GM18520 (cell line): ENCODE results near the gene CIAPIN1.

Experiments
- ATAC-seq: cut with Tn5 transposase; IDR thresholded peaks from one replicate; pipeline ENCODE4 v1.9.1; 2021; ENCODE audit not compliant: unreplicated experiment

Gene CIAPIN1

GRCh38 chr16:57447186-57447962 is at the start of gene CIAPIN1, which contains the start of gene COQ9:
TSS of gene CIAPIN1 (minus strand) at chr16:57447385. CDS start at chr16:57440928, 6,457 bp downstream.
TSS of gene COQ9 (plus strand) at chr16:57447479. CDS start at chr16:57447506, 27 bp downstream.
- peak; percentile 97 for ATAC-seq

- no peak for ATAC-seq
Observed at GRCh38 chr16:57493767-57494166, 46.6 kb upstream of the CIAPIN1 start.

- ATAC-seq, result no peak
Observed at GRCh38 chr16:57489229-57489628, 42.0 kb upstream of the CIAPIN1 start.

- ATAC-seq, result peak; percentile 38
Observed at GRCh38 chr16:57486858-57487834, 40.0 kb upstream of the CIAPIN1 start.

GRCh38 chr16:57485916-57486857 is 39.0 kb upstream of the CIAPIN1 start, which contains the start of gene DOK4:
TSS of gene DOK4 (minus strand) at chr16:57486493. CDS start at chr16:57479507, 6,986 bp downstream.
- ATAC-seq, result peak; percentile 49

GRCh38 chr16:57485091-57485915 is 38.1 kb upstream of the CIAPIN1 start:
- no peak for ATAC-seq

- ATAC-seq, result no peak
Observed at GRCh38 chr16:57484515-57485005, 37.4 kb upstream of the CIAPIN1 start.

GRCh38 chr16:57483725-57484514 is 36.7 kb upstream of the CIAPIN1 start:
- ATAC-seq, result no peak

GRCh38 chr16:57482845-57483545 is 35.8 kb upstream of the CIAPIN1 start:
- no peak for ATAC-seq

- ATAC-seq, result no peak
Observed at GRCh38 chr16:57481421-57481820, 34.2 kb upstream of the CIAPIN1 start.

GRCh38 chr16:57480754-57481230 is 33.6 kb upstream of the CIAPIN1 start:
- ATAC-seq, result no peak

- no peak for ATAC-seq
Observed at GRCh38 chr16:57479976-57480753, 33.0 kb upstream of the CIAPIN1 start.

GRCh38 chr16:57479205-57479975 is 32.2 kb upstream of the CIAPIN1 start:
- ATAC-seq, result no peak

GRCh38 chr16:57478396-57479204 is 31.4 kb upstream of the CIAPIN1 start:
- no peak for ATAC-seq

- ATAC-seq, result no peak
Observed at GRCh38 chr16:57477531-57478202, 30.5 kb upstream of the CIAPIN1 start.
